CD14-positive monocyte (primary cell): ENCODE data around the gene PREX1. TPM values are rescaled to one million over a fixed set of nuclear protein-coding genes. Genes with fewer than 3 reads are reported as not detected.

Experiments
- DNase-seq, 3 donors: peaks; one replicate each; pipeline ENCODE4 v3.0.0-alpha.2; 2011 to 2022
- H2AFZ ChIP-seq: 2 replicates; pipeline ENCODE4 v1.6.0; 2012; ENCODE audit warnings: mild to moderate bottlenecking, low read depth, low read length, inconsistent platforms; ENCODE audit not compliant: insufficient read depth, poor library complexity, severe bottlenecking
- H3K27ac ChIP-seq, 2 donors: 1 replicate in 1 of 2; 2 replicates in 1 of 2; pipeline ENCODE4 v1.5.1; 2012 to 2013; ENCODE audit warnings: low read length in 2 of 2, control low read depth in 1 of 2, inconsistent platforms in 1 of 2, low read depth in 1 of 2, mild to moderate bottlenecking in 1 of 2
- H3K27me3 ChIP-seq, 2 donors: one replicate each; pipeline versions ENCODE4 v1.6.0 to v1.6.1; 2011 to 2013; ENCODE audit warnings: low read length in 2 of 2; ENCODE audit not compliant: control insufficient read depth in 2 of 2, insufficient read depth in 2 of 2
- H3K36me3 ChIP-seq, 2 donors: replicated peaks in 1 of 2; 1 replicate in 1 of 2; 2 replicates in 1 of 2; pipeline versions ENCODE4 v1.5.1 to v1.6.1; 2012 to 2013; ENCODE audit warnings: low read length in 2 of 2, control low read depth in 1 of 2, inconsistent platforms in 1 of 2, mild to moderate bottlenecking in 1 of 2; ENCODE audit not compliant: insufficient read depth in 2 of 2, control insufficient read depth in 1 of 2
- H3K4me1 ChIP-seq, 2 donors: 1 replicate in 1 of 2; 2 replicates in 1 of 2; pipeline versions ENCODE4 v1.5.1 to v1.6.1; 2012 to 2013; ENCODE audit warnings: low read length in 2 of 2, control low read depth in 1 of 2, inconsistent platforms in 1 of 2, mild to moderate bottlenecking in 1 of 2, moderate library complexity in 1 of 2; ENCODE audit not compliant: insufficient read depth in 2 of 2, control insufficient read depth in 1 of 2
- H3K4me2 ChIP-seq: replicated peaks from 2 replicates; pipeline ENCODE3; 2012; ENCODE audit warnings: low read length, moderate library complexity, mild to moderate bottlenecking; ENCODE audit not compliant: poor library complexity, severe bottlenecking; ENCODE audit errors: extremely low read depth
- H3K4me3 ChIP-seq, 3 experiments: fragments of 200-600 bp in 1 of 3; sonication (generic) in 1 of 3; replicated peaks in 1 of 3; 1 replicate in 2 of 3; 2 replicates in 1 of 3; pipeline ENCODE4 v1.5.1; 2011 to 2013; ENCODE audit warnings: low read length in 3 of 3, mild to moderate bottlenecking in 3 of 3, control low read depth in 2 of 3, low read depth in 2 of 3, inconsistent platforms in 1 of 3, moderate library complexity in 1 of 3
- H3K79me2 ChIP-seq: 2 replicates; pipeline ENCODE4 v1.6.0; 2012; ENCODE audit warnings: mild to moderate bottlenecking, control low read depth, inconsistent platforms, low read length, moderate library complexity; ENCODE audit not compliant: insufficient read depth
- H3K9ac ChIP-seq: 2 replicates; pipeline ENCODE4 v1.6.0; 2017; ENCODE audit warnings: low read length, mild to moderate bottlenecking; ENCODE audit not compliant: insufficient read depth, poor library complexity, severe bottlenecking
- H3K9me3 ChIP-seq, 2 donors: replicated peaks in 1 of 2; 1 replicate in 1 of 2; 2 replicates in 1 of 2; pipeline versions ENCODE4 v1.5.1 to v1.6.1; 2012 to 2013; ENCODE audit warnings: low read length in 2 of 2, control low read depth in 1 of 2; ENCODE audit not compliant: control insufficient read depth in 1 of 2, insufficient read depth in 1 of 2
- H4K20me1 ChIP-seq: 2 replicates; pipeline ENCODE4 v1.6.0; 2012; ENCODE audit warnings: mild to moderate bottlenecking, low read length, control low read depth, moderate library complexity; ENCODE audit not compliant: insufficient read depth
- H3K27ac Mint-ChIP-seq, 7 donors: one replicate each; pipeline ENCODE4 v1.8.0; 2020; ENCODE audit warnings: mild to moderate bottlenecking in 7 of 7, mixed read lengths in 7 of 7, moderate library complexity in 6 of 7, inconsistent platforms in 2 of 7
- H3K27me3 Mint-ChIP-seq, 3 donors: one replicate each; pipeline ENCODE4 v1.8.0; 2021 to 2022; ENCODE audit warnings: low read depth in 3 of 3, mild to moderate bottlenecking in 3 of 3, mixed read lengths in 3 of 3, moderate library complexity in 3 of 3, inconsistent platforms in 1 of 3
- H3K36me3 Mint-ChIP-seq, 2 donors: one replicate each; pipeline ENCODE4 v1.8.0; 2020; ENCODE audit warnings: mixed read lengths in 2 of 2, inconsistent platforms in 1 of 2, mild to moderate bottlenecking in 1 of 2
- H3K4me1 Mint-ChIP-seq: one replicate; pipeline ENCODE4 v1.8.0; 2020; ENCODE audit warnings: mild to moderate bottlenecking, mixed read lengths
- H3K4me3 Mint-ChIP-seq, 2 donors: one replicate each; pipeline ENCODE4 v1.8.0; 2020; ENCODE audit warnings: mild to moderate bottlenecking in 2 of 2, mixed read lengths in 2 of 2, moderate library complexity in 1 of 2
- H3K9me3 Mint-ChIP-seq, 7 donors: one replicate each; pipeline ENCODE4 v1.8.0; 2020 to 2022; ENCODE audit warnings: mixed read lengths in 7 of 7, mild to moderate bottlenecking in 6 of 7, moderate library complexity in 6 of 7, inconsistent platforms in 2 of 7
- WGBS: methylation state at CpG from one replicate; pipeline ENCODE4 v1.1.5; 2013; ENCODE audit warnings: missing lambda C conversion rate; ENCODE audit not compliant: insufficient coverage; 5-methylcytosine and 5-hydroxymethylcytosine counted together
- intact Hi-C, 2 donors: fragments of 100-400 bp; cut with micrococcal nuclease; formaldehyde crosslinking; loops; one replicate each; pipeline versions ENCODE4 v1.15.0 to v1.15.1; 2023
- polyA plus RNA-seq, 3 donors: library from polyadenylated mRNA; depleted of rRNA in 1 of 3; unstranded in 2 of 3; stranded (reverse) in 1 of 3; fragments of 300-500 nt in 2 of 3; fragments of >200 nt in 1 of 3; fragmentation: Illumina TruSeq in 2 of 3; gene quantifications; 1 replicate in 2 of 3; 2 replicates in 1 of 3; pipeline ENCODE4 v1.2.3, GENCODE V29; 2012 to 2021
- TF ChIP-seq, protein P1 (sequence below): fragments of 200-600 bp; IDR thresholded peaks from one replicate; pipeline ENCODE4 v1.8.0; 2022; ENCODE audit warnings: antibody characterized with exemption, mild to moderate bottlenecking

Gene PREX1
- polyA plus RNA-seq, 3 donors: 24.3 to 114 (median 27.5) TPM

DNA sequence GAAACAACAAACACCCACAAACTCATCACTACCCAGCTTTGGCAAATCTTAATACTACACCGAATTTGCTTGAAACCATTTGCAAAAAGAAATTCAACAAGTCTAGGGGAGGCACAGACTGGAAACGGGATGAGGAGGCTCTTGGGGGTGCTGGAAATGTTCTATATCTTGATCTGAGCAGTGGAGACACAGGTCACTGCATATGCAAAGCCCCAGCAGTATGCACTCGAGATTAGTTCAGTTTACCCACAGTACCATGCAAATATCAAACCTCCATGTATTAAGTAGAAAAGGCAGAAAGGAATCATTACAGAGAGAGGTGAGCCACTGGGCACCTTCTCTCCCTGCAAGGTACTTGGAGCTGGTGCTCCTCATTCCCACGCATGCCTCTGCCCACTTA, 75.9 kb downstream of the PREX1 start:
- Histone ChIP-seq H3K9ac (peak overlapping the region; percentile 30), H3K79me2 (peaks cover 100% of the 10 kb centered on the region), H3K9me3 (no peaks in the 10 kb centered on the region), H2AFZ (no peak overlapping the region), H3K4me2 (peak overlapping the region; percentile 48), H3K4me3 (peak overlapping the region in 1 of 3 experiments; percentile 36), H3K4me1 (peaks cover 68 to 83% of the 10 kb centered on the region in 2 donors), H3K27me3 (no peaks in the 10 kb centered on the region), H3K27ac (peak overlapping the region; percentile 88 to 89), H3K36me3 (peaks cover 16 to 48% of the 10 kb centered on the region in 2 donors), H4K20me1 (peaks cover 100% of the 10 kb centered on the region)
- H3K27ac Mint-ChIP-seq: peak overlapping the region; percentile 87 to 97 (median 96)
- peaks cover 0 to 2% (median 1%) of the 10 kb centered on the region in 3 donors for H3K27me3 Mint-ChIP-seq
- peaks cover 55 to 68% of the 10 kb centered on the region in 2 donors for H3K36me3 Mint-ChIP-seq
- H3K4me3 Mint-ChIP-seq: no peak overlapping the region
- intact Hi-C loops: loop anchor here in 1 of 2 donors (5.0 kb wide), 1 partner anchor 35 kb away; no protein-coding TSS in a partner anchor
- DNase-seq: no peak
- TF ChIP-seq, protein P1, sequence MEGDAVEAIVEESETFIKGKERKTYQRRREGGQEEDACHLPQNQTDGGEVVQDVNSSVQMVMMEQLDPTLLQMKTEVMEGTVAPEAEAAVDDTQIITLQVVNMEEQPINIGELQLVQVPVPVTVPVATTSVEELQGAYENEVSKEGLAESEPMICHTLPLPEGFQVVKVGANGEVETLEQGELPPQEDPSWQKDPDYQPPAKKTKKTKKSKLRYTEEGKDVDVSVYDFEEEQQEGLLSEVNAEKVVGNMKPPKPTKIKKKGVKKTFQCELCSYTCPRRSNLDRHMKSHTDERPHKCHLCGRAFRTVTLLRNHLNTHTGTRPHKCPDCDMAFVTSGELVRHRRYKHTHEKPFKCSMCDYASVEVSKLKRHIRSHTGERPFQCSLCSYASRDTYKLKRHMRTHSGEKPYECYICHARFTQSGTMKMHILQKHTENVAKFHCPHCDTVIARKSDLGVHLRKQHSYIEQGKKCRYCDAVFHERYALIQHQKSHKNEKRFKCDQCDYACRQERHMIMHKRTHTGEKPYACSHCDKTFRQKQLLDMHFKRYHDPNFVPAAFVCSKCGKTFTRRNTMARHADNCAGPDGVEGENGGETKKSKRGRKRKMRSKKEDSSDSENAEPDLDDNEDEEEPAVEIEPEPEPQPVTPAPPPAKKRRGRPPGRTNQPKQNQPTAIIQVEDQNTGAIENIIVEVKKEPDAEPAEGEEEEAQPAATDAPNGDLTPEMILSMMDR: no peak
- WGBS: no CpG with 5 or more reads among the region's 4 CpGs
- H3K9me3 Mint-ChIP-seq: peaks cover 0 to 5% (median 1%) of the 10 kb centered on the region in 7 donors
- H3K4me1 Mint-ChIP-seq: peaks cover 89% of the 10 kb centered on the region

DNA sequence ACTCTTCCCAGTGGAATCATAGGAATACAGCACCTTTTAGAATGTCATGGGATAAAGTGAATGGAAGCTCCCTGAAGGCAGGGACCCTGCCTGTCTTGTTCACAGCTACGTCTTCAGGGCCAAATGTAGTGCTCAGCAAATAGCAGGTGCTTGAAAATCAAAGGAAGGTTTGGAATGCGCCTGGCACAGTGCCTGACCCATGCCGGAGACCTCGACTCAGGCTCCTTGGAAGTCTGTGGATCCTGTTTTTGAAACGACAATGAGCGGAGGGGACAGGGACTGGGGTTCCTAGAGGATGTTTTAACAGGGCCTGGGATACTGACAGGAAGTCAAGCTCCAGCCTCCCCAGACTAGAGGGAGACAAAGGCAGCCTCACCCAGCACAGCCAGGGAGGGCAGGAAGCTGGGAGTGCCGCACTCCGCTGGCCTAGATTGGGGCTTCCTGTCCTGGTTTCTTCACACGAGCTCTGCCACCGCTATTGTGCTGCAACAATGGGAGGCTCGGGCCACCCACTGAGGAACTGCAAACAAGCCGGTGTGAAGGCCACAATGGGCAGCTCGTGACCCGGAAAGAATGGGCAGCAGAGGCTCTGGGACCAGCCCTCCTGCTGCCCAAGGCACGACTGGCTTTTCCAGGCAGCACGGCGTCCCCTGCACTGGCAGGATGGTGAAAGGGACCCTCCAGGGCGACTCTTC, 76.7 kb downstream of the PREX1 start:
- intact Hi-C loops: loop anchor here in 1 of 2 donors (5.0 kb wide), 1 partner anchor 36 kb away; no protein-coding TSS in a partner anchor
- Histone ChIP-seq H2AFZ (no peak overlapping the region), H3K4me1 (peaks cover 64 to 76% of the 10 kb centered on the region in 2 donors), H4K20me1 (peaks cover 100% of the 10 kb centered on the region), H3K79me2 (peaks cover 100% of the 10 kb centered on the region), H3K27ac (peak overlapping the region; percentile 88 to 89), H3K9me3 (no peaks in the 10 kb centered on the region), H3K4me3 (peak overlapping the region in 1 of 3 experiments; percentile 36), H3K27me3 (no peaks in the 10 kb centered on the region), H3K9ac (peak overlapping the region; percentile 30), H3K4me2 (peak overlapping the region; percentile 48), H3K36me3 (peaks cover 20 to 55% of the 10 kb centered on the region in 2 donors)
- H3K4me1 Mint-ChIP-seq: peaks cover 81% of the 10 kb centered on the region
- WGBS: 23% methylated on average over 16 of the region's 18 CpGs
- peak overlapping the region; percentile 87 to 97 (median 96) for H3K27ac Mint-ChIP-seq
- H3K9me3 Mint-ChIP-seq: peaks cover 0 to 3% (median 0%) of the 10 kb centered on the region in 7 donors
- H3K27me3 Mint-ChIP-seq: peaks cover 0 to 2% (median 1%) of the 10 kb centered on the region in 3 donors
- peak; percentile 75 to 92 (median 82) for DNase-seq
- H3K4me3 Mint-ChIP-seq: peak overlapping the region; percentile 19 to 39
- TF ChIP-seq, protein P1: no peak
- H3K36me3 Mint-ChIP-seq: peaks cover 54 to 69% of the 10 kb centered on the region in 2 donors
